ENCODE data around the gene ZNF483. TPM values are rescaled to one million over a fixed set of nuclear protein-coding genes. Genes with fewer than 3 reads are reported as not detected.
"Not testable (repeated sequence)": the region's sequence is repeated elsewhere in the genome, so short reads cannot be mapped to it uniquely, and the experiment has no call there.

Gene ZNF483
- total RNA-seq, 2 experiments from 2014 or later: 7.0 to 7.8 TPM

DNA sequence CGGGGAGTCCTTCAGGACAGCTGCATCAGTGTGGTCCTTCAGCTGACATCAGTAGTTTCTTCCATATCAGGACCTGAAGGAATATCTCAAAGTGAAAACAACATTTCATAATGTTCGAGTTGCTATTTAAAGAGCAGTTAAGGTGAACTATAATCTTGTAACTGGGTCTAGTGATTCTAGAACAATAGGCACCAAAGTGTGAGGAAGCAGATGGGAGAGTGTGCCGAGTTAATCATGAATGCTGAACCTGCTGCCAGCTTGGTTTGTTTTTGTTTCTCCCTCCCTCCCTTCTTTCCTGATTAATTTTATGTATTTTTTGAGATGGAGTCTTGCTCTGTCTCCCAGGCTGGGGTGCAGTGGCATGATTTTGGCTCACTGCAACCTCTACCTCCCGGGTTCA is 78.1 kb downstream of the ZNF483 start:
- DNase-seq: no peak
- Mint-ChIP-seq H3K4me3 (no peak overlapping the region), H3K9me3 (no peaks in the 10 kb centered on the region), H3K27ac (no peak overlapping the region), H3K27me3 (peaks cover 51% of the 10 kb centered on the region), H3K36me3 (no peaks in the 10 kb centered on the region), H3K4me1 (peaks cover 13% of the 10 kb centered on the region)
- POLR2A ChIA-PET: no interaction called here
- ATAC-seq (ENCODE audit: low read depth): no peak

DNA sequence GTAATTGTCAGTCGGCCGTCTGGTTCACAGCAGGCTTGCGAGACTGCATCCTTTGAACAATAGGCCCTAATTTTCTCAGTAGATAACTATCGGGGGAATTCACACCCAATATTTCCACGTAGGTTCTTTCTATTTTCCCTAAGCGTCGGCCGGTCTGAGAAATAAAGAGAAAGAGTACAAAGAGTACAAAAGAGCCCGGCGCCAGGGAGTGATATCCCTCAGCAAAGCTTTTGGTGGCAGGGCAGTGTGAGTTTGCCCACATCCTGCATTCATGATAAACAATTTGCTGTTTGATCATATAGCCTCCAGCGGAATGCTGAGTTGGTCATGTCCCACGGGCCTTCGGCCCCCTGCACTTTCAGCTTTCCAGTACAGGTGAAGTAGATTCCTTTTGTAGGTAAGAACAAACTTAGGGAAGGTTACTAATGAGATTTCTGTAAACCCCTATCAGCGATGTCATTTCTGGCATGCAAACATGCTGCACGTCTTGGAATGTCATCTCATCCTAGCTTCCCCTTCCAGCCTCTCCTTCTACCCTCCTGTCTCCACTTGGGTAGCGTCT is 79.2 kb downstream of the ZNF483 start:
- no peak for ATAC-seq (ENCODE audit: low read depth)
- Mint-ChIP-seq H3K4me1 (peaks cover 5% of the 10 kb centered on the region), H3K36me3 (no peaks in the 10 kb centered on the region), H3K27me3 (peaks cover 48% of the 10 kb centered on the region), H3K27ac (no peak overlapping the region), H3K9me3 (no peaks in the 10 kb centered on the region), H3K4me3 (no peak overlapping the region)
- DNase-seq: no peak
- POLR2A ChIA-PET: no interaction called here

- no peak overlapping the region for H3K27ac Mint-ChIP-seq
- POLR2A ChIA-PET: no interaction called here
- H3K36me3 Mint-ChIP-seq: no peaks in the 10 kb centered on the region
- ATAC-seq (ENCODE audit: low read depth) (no peak), DNase-seq (no peak)
- H3K4me1 Mint-ChIP-seq: peaks cover under 1% of the 10 kb centered on the region
- peaks cover 40% of the 10 kb centered on the region for H3K27me3 Mint-ChIP-seq
- no peak overlapping the region for H3K4me3 Mint-ChIP-seq
- H3K9me3 Mint-ChIP-seq: no peaks in the 10 kb centered on the region
Observed at GRCh38 chr9:111605041-111605559, 80.1 kb downstream of the ZNF483 start.

GRCh38 chr9:111610149-111610548 is 85.2 kb downstream of the ZNF483 start:
- Mint-ChIP-seq H3K9me3 (no peaks in the 10 kb centered on the region), H3K27me3 (peaks cover 30% of the 10 kb centered on the region), H3K4me1 (no peaks in the 10 kb centered on the region), H3K27ac (no peak overlapping the region), H3K36me3 (no peaks in the 10 kb centered on the region), H3K4me3 (no peak overlapping the region)
- POLR2A ChIA-PET: no interaction called here
- no peak for ATAC-seq (ENCODE audit: low read depth)
- no peak for DNase-seq

GRCh38 chr9:111610845-111611244 is 85.9 kb downstream of the ZNF483 start:
- Mint-ChIP-seq H3K4me1 (no peaks in the 10 kb centered on the region), H3K4me3 (no peak overlapping the region), H3K9me3 (no peaks in the 10 kb centered on the region), H3K27ac (no peak overlapping the region), H3K27me3 (peaks cover 27% of the 10 kb centered on the region), H3K36me3 (no peaks in the 10 kb centered on the region)
- POLR2A ChIA-PET: no interaction called here
- DNase-seq: no peak
- ATAC-seq (ENCODE audit: low read depth): no peak

DNA sequence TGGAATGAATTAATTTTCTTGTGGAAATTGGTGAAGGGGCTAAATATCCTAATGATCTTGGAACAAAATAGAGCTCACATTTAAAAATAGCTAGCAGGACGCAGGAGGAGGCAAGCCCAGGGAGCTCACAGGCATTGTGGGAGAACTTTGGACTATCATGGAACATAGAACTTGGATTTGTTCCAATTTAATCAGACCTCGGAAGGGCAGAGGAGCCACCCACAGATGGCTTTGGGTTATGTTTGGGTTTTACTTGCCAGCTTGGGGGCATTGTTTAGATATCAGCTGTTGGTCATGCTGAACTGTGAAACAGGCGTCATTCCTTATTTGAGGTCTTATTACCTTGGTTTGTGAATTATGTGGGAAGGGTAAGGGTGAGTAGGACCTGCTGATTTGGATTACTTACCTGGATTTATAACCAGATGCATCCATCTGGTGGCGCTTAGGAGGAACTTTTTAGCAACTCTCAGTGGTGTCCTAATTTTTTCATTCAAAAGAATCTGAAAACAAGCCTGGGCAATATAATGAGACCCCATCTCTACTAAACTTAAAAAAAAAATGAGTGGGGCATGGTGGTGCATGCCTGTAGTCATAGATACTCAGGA is 88.6 kb downstream of the ZNF483 start:
- peaks cover 19% of the 10 kb centered on the region for H3K27me3 Mint-ChIP-seq
- ATAC-seq (ENCODE audit: low read depth) (no peak), DNase-seq (no peak)
- no peak overlapping the region for H3K4me3 Mint-ChIP-seq
- no peaks in the 10 kb centered on the region for H3K4me1 Mint-ChIP-seq
- H3K27ac Mint-ChIP-seq: no peak overlapping the region
- no peaks in the 10 kb centered on the region for H3K36me3 Mint-ChIP-seq
- POLR2A ChIA-PET: interaction anchor here (0.8 kb wide), 1 partner anchor 47 kb away, joined by 3 read pairs; the partner anchor contains the start of gene GNG10
- H3K9me3 Mint-ChIP-seq: no peaks in the 10 kb centered on the region

- no peaks in the 10 kb centered on the region for H3K9me3 Mint-ChIP-seq
- no peaks in the 10 kb centered on the region for H3K36me3 Mint-ChIP-seq
- POLR2A ChIA-PET: no interaction called here
- no peaks in the 10 kb centered on the region for H3K4me1 Mint-ChIP-seq
- H3K4me3 Mint-ChIP-seq: no peak overlapping the region
- H3K27ac Mint-ChIP-seq: no peak overlapping the region
- no peak for DNase-seq
- ATAC-seq (ENCODE audit: low read depth): no peak
- H3K27me3 Mint-ChIP-seq: peaks cover 16% of the 10 kb centered on the region
Observed at GRCh38 chr9:111615928-111616327, 90.9 kb downstream of the ZNF483 start.

GRCh38 chr9:111617349-111617748 is 92.4 kb downstream of the ZNF483 start:
- POLR2A ChIA-PET; H3K9me3 Mint-ChIP-seq; ATAC-seq (ENCODE audit: low read depth); H3K27ac Mint-ChIP-seq; H3K36me3 Mint-ChIP-seq; H3K4me1 Mint-ChIP-seq; H3K4me3 Mint-ChIP-seq; DNase-seq: not testable (repeated sequence)
- peaks cover 17% of the 10 kb centered on the region for H3K27me3 Mint-ChIP-seq

- H3K4me1 Mint-ChIP-seq: no peaks in the 10 kb centered on the region
- H3K27ac Mint-ChIP-seq: no peak overlapping the region
- H3K4me3 Mint-ChIP-seq: no peak overlapping the region
- no peaks in the 10 kb centered on the region for H3K9me3 Mint-ChIP-seq
- peaks cover 17% of the 10 kb centered on the region for H3K27me3 Mint-ChIP-seq
- DNase-seq (no peak), ATAC-seq (ENCODE audit: low read depth) (peak; percentile 71)
- H3K36me3 Mint-ChIP-seq: no peaks in the 10 kb centered on the region
- POLR2A ChIA-PET: no interaction called here
Observed at GRCh38 chr9:111621895-111622480, 97.0 kb downstream of the ZNF483 start.

DNA sequence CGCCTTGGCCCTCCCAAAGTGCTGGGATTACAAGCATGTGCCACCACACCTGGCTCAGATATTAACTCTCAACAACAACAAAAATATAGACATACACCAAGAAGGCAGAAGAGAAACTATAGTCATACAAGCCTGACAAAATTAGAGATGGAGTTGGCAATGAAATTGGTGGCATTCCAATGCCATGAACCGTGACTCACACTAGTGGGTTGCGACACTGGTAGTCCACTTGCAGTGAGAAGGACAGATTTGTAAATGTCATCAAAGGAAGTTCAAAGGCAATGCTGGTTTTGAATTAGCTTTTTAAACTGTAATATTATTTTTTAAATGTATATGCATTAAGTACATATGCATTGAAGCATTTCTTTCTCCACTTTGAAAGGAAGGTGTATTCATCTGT is 97.6 kb downstream of the ZNF483 start:
- H3K27ac Mint-ChIP-seq: no peak overlapping the region

More for the DNA sequence above, 97.6 kb downstream of the ZNF483 start:
- DNase-seq (no peak), ATAC-seq (ENCODE audit: low read depth) (no peak)
- H3K9me3 Mint-ChIP-seq: no peaks in the 10 kb centered on the region
- H3K27me3 Mint-ChIP-seq: peaks cover 17% of the 10 kb centered on the region
- H3K36me3 Mint-ChIP-seq: no peaks in the 10 kb centered on the region
- no peaks in the 10 kb centered on the region for H3K4me1 Mint-ChIP-seq
- no peak overlapping the region for H3K4me3 Mint-ChIP-seq
- POLR2A ChIA-PET: no interaction called here

Other genes starting within 250 kb of the ZNF483 start
- not detected for gene OR2K2, start 195.0 kb upstream of the ZNF483 start, total RNA-seq
- 10 to 100 TPM; 67.7 to 71.1 TPM for gene ECPAS, start 40.8 kb upstream of the ZNF483 start, total RNA-seq
- 1 to 10 TPM in 1 of 2 experiments, under 1 TPM in 1; 0.94 to 1.2 TPM for gene PTGR1, start 74.5 kb downstream of the ZNF483 start, total RNA-seq
- 1 to 10 TPM; 3.6 to 4.3 TPM for gene DNAJC25, start 106.2 kb downstream of the ZNF483 start, total RNA-seq
- 10 to 100 TPM; 17.8 to 18.5 TPM for gene GNG10, start 136.4 kb downstream of the ZNF483 start, total RNA-seq